Endothelial cell of umbilical vein (primary cell): ENCODE data around the gene POU2AF1. TPM values are rescaled to one million over a fixed set of nuclear protein-coding genes. Genes with fewer than 3 reads are reported as not detected.

Experiments
- BruUV-seq: library from RNA; stranded (reverse); fragments of 400-500 nt; replicated peaks from 2 replicates; lab custom pipeline; 2021; lab: Mats Ljungman, UMichigan
- CTCF ChIA-PET: fragments of 300-600, 350-600 bp; sonication (Branson Sonifier 250); formaldehyde crosslinking; loops from one replicate; lab custom pipeline; 2021; ENCODE audit warnings: antibody characterized with exemption, inconsistent platforms; lab: Charles Lee
- POLR2A ChIA-PET: fragments of 300-600, 350-600 bp; sonication (Branson Sonifier 250); formaldehyde crosslinking; loops from one replicate; lab custom pipeline; 2021; ENCODE audit warnings: antibody characterized with exemption, inconsistent platforms; lab: Charles Lee
- DNase-seq: peaks from one replicate; pipeline ENCODE4 v3.0.0-alpha.2; 2011; ENCODE audit warnings: low read depth, low spot score
- FAIRE-seq: peaks from 2 replicates; lab custom pipeline; 2011; peaks lifted over from hg19 to GRCh38; lab: Jason Lieb, UNC
- H2AFZ ChIP-seq: 2 replicates; pipeline ENCODE4 v1.6.0; 2012; ENCODE audit warnings: low read depth, low read length, control low read depth, inconsistent platforms
- H3K27ac ChIP-seq: 2 replicates; pipeline ENCODE4 v1.5.1; 2011; ENCODE audit warnings: low read depth, mild to moderate bottlenecking, control low read depth, low read length, moderate library complexity; ENCODE audit not compliant: insufficient read depth
- H3K27me3 ChIP-seq, 2 experiments: 2 replicates each; pipeline versions ENCODE4 v1.6.0 to v1.6.1; 2011; ENCODE audit warnings: low read length in 2 of 2, mixed read lengths in 1 of 2; ENCODE audit not compliant: control insufficient read depth in 2 of 2, insufficient read depth in 2 of 2
- H3K36me3 ChIP-seq, 2 experiments: 2 replicates in 1 of 2; 3 replicates in 1 of 2; pipeline ENCODE4 v1.5.1; 2011; ENCODE audit warnings: low read length in 2 of 2, mild to moderate bottlenecking in 1 of 2, moderate library complexity in 1 of 2; ENCODE audit not compliant: control insufficient read depth in 2 of 2, insufficient read depth in 2 of 2; ENCODE audit errors: extremely low read depth in 1 of 2
- H3K4me1 ChIP-seq: 3 replicates; pipeline ENCODE4 v1.5.1; 2011; ENCODE audit warnings: mild to moderate bottlenecking, low read length; ENCODE audit not compliant: control insufficient read depth, insufficient read depth; ENCODE audit errors: extremely low read depth
- H3K4me2 ChIP-seq: 2 replicates; pipeline ENCODE4 v1.6.1; 2011; ENCODE audit warnings: low read length, control low read depth, mixed read lengths; ENCODE audit not compliant: insufficient read depth
- H3K4me3 ChIP-seq, 3 experiments: fragments of 200-600 bp in 1 of 3; sonication (generic), shearing (Covaris generic) in 1 of 3; replicated peaks in 1 of 3; 2 replicates each; pipeline ENCODE4 v1.5.1; 2011 to 2016; ENCODE audit warnings: control low read depth in 3 of 3, low read length in 3 of 3, mild to moderate bottlenecking in 2 of 3, inconsistent platforms in 1 of 3, low read depth in 1 of 3, moderate library complexity in 1 of 3; ENCODE audit not compliant: insufficient read depth in 1 of 3
- H3K79me2 ChIP-seq: 2 replicates; pipeline ENCODE4 v1.6.0; 2012; ENCODE audit warnings: low read length, inconsistent platforms; ENCODE audit not compliant: control insufficient read depth, insufficient read depth
- H3K9ac ChIP-seq: replicated peaks from 2 replicates; pipeline ENCODE3; 2011; ENCODE audit warnings: low read length, control low read depth; ENCODE audit not compliant: insufficient read depth; ENCODE audit errors: extremely low read depth
- H3K9me1 ChIP-seq: replicated peaks from 3 replicates; pipeline ENCODE4 v1.6.0; 2011; ENCODE audit warnings: mild to moderate bottlenecking, low read length; ENCODE audit not compliant: control insufficient read depth, insufficient read depth; ENCODE audit errors: extremely low read depth
- H3K9me3 ChIP-seq: replicated peaks from 2 replicates; pipeline ENCODE4 v1.5.1; 2012; ENCODE audit warnings: low read length, inconsistent platforms; ENCODE audit not compliant: control insufficient read depth, insufficient read depth
- H4K20me1 ChIP-seq: replicated peaks from 2 replicates; pipeline ENCODE3; 2011; ENCODE audit warnings: mild to moderate bottlenecking, low read length; ENCODE audit not compliant: control insufficient read depth, insufficient read depth; ENCODE audit errors: extremely low read depth
- GATA2 ChIP-seq: IDR thresholded peaks from 2 replicates; pipeline ENCODE4 v1.7.0; 2011; ENCODE audit warnings: low read depth, mild to moderate bottlenecking, moderate library complexity, mixed read lengths, low read length; ENCODE audit not compliant: insufficient read length, insufficient read depth
- JUN ChIP-seq: IDR thresholded peaks from 2 replicates; pipeline ENCODE4 v1.6.1; 2011; ENCODE audit warnings: borderline replicate concordance, low read depth; ENCODE audit not compliant: insufficient read length, insufficient read depth
- MYC ChIP-seq: IDR thresholded peaks from one replicate; pipeline ENCODE4 v1.6.1; 2011; ENCODE audit warnings: mild to moderate bottlenecking, low read depth, low read length
- POLR2A ChIP-seq: IDR thresholded peaks from 2 replicates; pipeline ENCODE4 v1.6.1; 2012; ENCODE audit warnings: low read depth, mild to moderate bottlenecking, control low read depth, low read length
- dilution Hi-C: fragments of 300-500 bp; cut with MboI; formaldehyde crosslinking; loops from one replicate; pipeline ENCODE4 v1.15.0; 2019; ENCODE audit warnings: low sequenced_read_pairs; ENCODE audit not compliant: extremely low pct_ligation_motif_present
- intact Hi-C: fragments of 100-400 bp; cut with micrococcal nuclease; formaldehyde crosslinking; loops from one replicate; pipeline ENCODE4 v1.10.0; 2022
- polyA plus RNA-seq, 4 experiments: library from polyadenylated mRNA; depleted of rRNA in 3 of 4; stranded (reverse) in 3 of 4; unstranded in 1 of 4; fragments of >200 nt; gene quantifications; 2 replicates each; pipeline versions ENCODE4 v1.2.1 to v1.2.3, GENCODE V29; 2011 to 2012; ENCODE audit warnings: missing spikeins in 1 of 4
- total RNA-seq: library from RNA; stranded (reverse); gene quantifications from 2 replicates; pipeline ENCODE4 v1.2.3, GENCODE V29; 2021
- TF ChIP-seq, protein P1 (sequence below): IDR thresholded peaks from 2 replicates; pipeline ENCODE4 v1.6.1; 2011; ENCODE audit not compliant: insufficient read depth, insufficient read length
- TF ChIP-seq, protein P2 (sequence below), 2 donors: IDR thresholded peaks; 1 replicate in 1 of 2; 2 replicates in 1 of 2; pipeline ENCODE4 v1.5.1; 2011; ENCODE audit warnings: low read length in 2 of 2, mild to moderate bottlenecking in 2 of 2, moderate library complexity in 2 of 2, control low read depth in 1 of 2, inconsistent platforms in 1 of 2, low read depth in 1 of 2; ENCODE audit not compliant: insufficient read depth in 1 of 2; ENCODE audit errors: extremely low read depth in 1 of 2

POU2AF1 gene
- total and polyA plus RNA-seq, 2 donors (not counting 3 experiments of a cell fraction or from before 2014, with no cell fraction given) = not detected

DNA sequence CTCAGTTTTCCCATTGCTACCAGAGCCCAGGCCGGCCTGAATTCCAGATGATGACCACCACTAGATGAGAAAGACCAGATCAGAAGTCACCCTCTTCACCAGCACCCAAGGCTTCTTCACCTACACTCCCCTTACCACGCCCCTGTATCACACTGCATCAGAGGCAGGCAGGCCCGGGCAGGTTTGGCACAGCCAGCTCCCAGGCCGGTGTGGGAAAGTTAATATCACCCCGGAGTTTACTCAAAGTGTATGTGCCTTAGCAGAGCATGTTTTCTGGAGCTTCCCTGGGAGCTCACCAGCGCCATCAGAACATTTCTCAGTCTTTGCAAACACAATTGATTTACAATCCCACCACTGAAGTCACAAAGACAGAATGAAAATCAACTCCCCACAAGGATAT, 47.5 kb upstream of the POU2AF1 start:
- dilution Hi-C loops (no loop called here), intact Hi-C loops (no loop called here)
- ChIA-PET POLR2A (no interaction called here), CTCF (interaction anchor here (1.1 to 3.9 kb wide), 2 partner anchors 20 to 143 kb away, joined by 3 to 45 read pairs; no protein-coding TSS in a partner anchor)
- no peaks in the 10 kb centered on the region for H4K20me1 ChIP-seq
- no peak overlapping the region for H3K9ac ChIP-seq
- BruUV-seq = no TSS peak
- DNase-seq (no peak), FAIRE-seq (no peak)
- H2AFZ ChIP-seq = no peak overlapping the region
- TF ChIP-seq, protein P1, sequence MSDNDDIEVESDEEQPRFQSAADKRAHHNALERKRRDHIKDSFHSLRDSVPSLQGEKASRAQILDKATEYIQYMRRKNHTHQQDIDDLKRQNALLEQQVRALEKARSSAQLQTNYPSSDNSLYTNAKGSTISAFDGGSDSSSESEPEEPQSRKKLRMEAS = no peak
- TF ChIP-seq, protein P2, sequence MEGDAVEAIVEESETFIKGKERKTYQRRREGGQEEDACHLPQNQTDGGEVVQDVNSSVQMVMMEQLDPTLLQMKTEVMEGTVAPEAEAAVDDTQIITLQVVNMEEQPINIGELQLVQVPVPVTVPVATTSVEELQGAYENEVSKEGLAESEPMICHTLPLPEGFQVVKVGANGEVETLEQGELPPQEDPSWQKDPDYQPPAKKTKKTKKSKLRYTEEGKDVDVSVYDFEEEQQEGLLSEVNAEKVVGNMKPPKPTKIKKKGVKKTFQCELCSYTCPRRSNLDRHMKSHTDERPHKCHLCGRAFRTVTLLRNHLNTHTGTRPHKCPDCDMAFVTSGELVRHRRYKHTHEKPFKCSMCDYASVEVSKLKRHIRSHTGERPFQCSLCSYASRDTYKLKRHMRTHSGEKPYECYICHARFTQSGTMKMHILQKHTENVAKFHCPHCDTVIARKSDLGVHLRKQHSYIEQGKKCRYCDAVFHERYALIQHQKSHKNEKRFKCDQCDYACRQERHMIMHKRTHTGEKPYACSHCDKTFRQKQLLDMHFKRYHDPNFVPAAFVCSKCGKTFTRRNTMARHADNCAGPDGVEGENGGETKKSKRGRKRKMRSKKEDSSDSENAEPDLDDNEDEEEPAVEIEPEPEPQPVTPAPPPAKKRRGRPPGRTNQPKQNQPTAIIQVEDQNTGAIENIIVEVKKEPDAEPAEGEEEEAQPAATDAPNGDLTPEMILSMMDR (IDR thresholded peaks at IDR 0.05; ENCODE audit: extremely low read depth in 1 of 2, insufficient read depth in 1 of 2, low read depth in 1 of 2, low read length in 2 of 2) = no peak
- TF ChIP-seq MYC = no peak
- H3K4me3 ChIP-seq = no peak overlapping the region
- no peaks in the 10 kb centered on the region for H3K79me2 ChIP-seq
- no peaks in the 10 kb centered on the region for H3K9me1 ChIP-seq
- no peak overlapping the region for H3K27ac ChIP-seq
- H3K9me3 ChIP-seq = no peaks in the 10 kb centered on the region
- H3K4me2 ChIP-seq = no peak overlapping the region
- H3K4me1 ChIP-seq = no peaks in the 10 kb centered on the region
- no peaks in the 10 kb centered on the region for H3K36me3 ChIP-seq
- peaks cover 2 to 5% of the 10 kb centered on the region in 2 experiments for H3K27me3 ChIP-seq

DNA sequence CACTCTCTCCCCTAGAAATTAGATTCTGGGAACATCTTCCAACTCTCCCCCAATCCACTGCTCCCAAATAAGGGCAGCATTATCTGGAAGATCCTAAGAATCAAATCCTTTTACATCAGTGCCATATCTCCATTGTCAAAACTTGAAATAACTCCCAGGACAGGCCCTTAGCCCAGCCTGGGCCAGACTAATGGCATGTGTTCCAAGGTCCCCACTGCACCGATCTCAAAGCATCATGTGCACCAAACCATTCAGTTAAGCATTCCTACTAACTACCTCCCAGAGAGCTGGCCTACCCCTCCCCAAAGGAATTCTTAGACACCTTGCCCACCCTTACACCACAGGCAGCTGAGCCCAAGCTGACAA, 44.2 kb upstream of the POU2AF1 start:
- H3K4me3 ChIP-seq = no peak overlapping the region
- H4K20me1 ChIP-seq = no peaks in the 10 kb centered on the region
- no peak for TF ChIP-seq JUN
- no peak for TF ChIP-seq POLR2A
- TF ChIP-seq MYC = no peak
- TF ChIP-seq GATA2 = no peak
- H3K9me3 ChIP-seq = no peaks in the 10 kb centered on the region
- DNase-seq (no peak), FAIRE-seq (no peak)
- H2AFZ ChIP-seq = no peak overlapping the region
- no peaks in the 10 kb centered on the region for H3K9me1 ChIP-seq
- BruUV-seq = no TSS peak
- peaks cover 0 to 2% of the 10 kb centered on the region in 2 experiments for H3K27me3 ChIP-seq
- no peaks in the 10 kb centered on the region for H3K36me3 ChIP-seq
- H3K9ac ChIP-seq = no peak overlapping the region
- CTCF ChIA-PET = interaction anchor here (0.9 to 3.3 kb wide), 7 partner anchors 9 to 960 kb away, joined by 3 to 21 read pairs (median 8); no protein-coding TSS in a partner anchor
- H3K4me1 ChIP-seq = no peaks in the 10 kb centered on the region
- no peak overlapping the region for H3K27ac ChIP-seq
- no peaks in the 10 kb centered on the region for H3K79me2 ChIP-seq
- POLR2A ChIA-PET = no interaction called here
- no peak overlapping the region for H3K4me2 ChIP-seq
- intact Hi-C loops (loop anchor here (1.0 kb wide), 1 partner anchor 140 kb away; no protein-coding TSS in a partner anchor), dilution Hi-C loops (no loop called here)
